Renal cortex interstitium (tissue), 11 donors: ENCODE results near the gene KLHDC4. TPM values are rescaled to one million over a fixed set of nuclear protein-coding genes. Genes with fewer than 3 reads are reported as not detected.
"Not testable (repeated sequence)": the region's sequence is repeated elsewhere in the genome, so short reads cannot be mapped to it uniquely, and the experiment has no call there.

Experiments used
- DNase-seq, 11 donors: peaks; one replicate each; pipeline ENCODE4 v3.0.0-alpha.2; 2013; ENCODE audit warnings: low read depth in 9 of 11, low spot score in 4 of 11; ENCODE audit errors: extremely low read depth in 1 of 11
- polyA plus RNA-seq, 3 donors: library from polyadenylated mRNA; unstranded; fragments of 120-200 nt; gene quantifications; one replicate each; pipeline ENCODE4 v1.2.1, GENCODE V29; 2013; ENCODE audit not compliant: insufficient read length in 3 of 3

The KLHDC4 gene
- polyA plus RNA-seq, 3 donors: 22.2 to 48.7 (median 29.7) TPM

- DNase-seq: no peak
These were observed 36.4 kb downstream of the KLHDC4 start for GRCh38 chr16:87729266-87729954.

GRCh38 chr16:87728026-87728425, 37.8 kb downstream of the KLHDC4 start:
- no peak for DNase-seq

- DNase-seq: no peak
These were observed 38.4 kb downstream of the KLHDC4 start for GRCh38 chr16:87727346-87727745.

- not testable (repeated sequence) for DNase-seq
These were observed 39.2 kb downstream of the KLHDC4 start for GRCh38 chr16:87726577-87726976.

- no peak for DNase-seq
These were observed 40.1 kb downstream of the KLHDC4 start for GRCh38 chr16:87725596-87726235.

- no peak for DNase-seq
These were observed 41.1 kb downstream of the KLHDC4 start for GRCh38 chr16:87724490-87725291.

GRCh38 chr16:87723226-87723623, 42.6 kb downstream of the KLHDC4 start:
- DNase-seq: peak; percentile 68 to 90 (median 84)

- DNase-seq: no peak
These were observed 43.1 kb downstream of the KLHDC4 start for GRCh38 chr16:87722590-87723225.

GRCh38 chr16:87721622-87722585, 43.9 kb downstream of the KLHDC4 start:
- DNase-seq: no peak

GRCh38 chr16:87720446-87720845, 45.3 kb downstream of the KLHDC4 start:
- no peak for DNase-seq

- DNase-seq: not testable (repeated sequence)
These were observed 47.0 kb downstream of the KLHDC4 start for GRCh38 chr16:87718831-87719230.

GRCh38 chr16:87715658-87716057, 50.1 kb downstream of the KLHDC4 start:
- DNase-seq: no peak

GRCh38 chr16:87715231-87715630, 50.6 kb downstream of the KLHDC4 start:
- DNase-seq: no peak

- no peak for DNase-seq
These were observed 52.1 kb downstream of the KLHDC4 start for GRCh38 chr16:87713451-87714229.

- no peak for DNase-seq
These were observed 53.5 kb downstream of the KLHDC4 start for GRCh38 chr16:87712184-87712762.

GRCh38 chr16:87710887-87711286, 54.9 kb downstream of the KLHDC4 start:
- DNase-seq: no peak

- DNase-seq: no peak
These were observed 56.1 kb downstream of the KLHDC4 start for GRCh38 chr16:87709677-87710076.
